Thyroid gland (tissue), 4 donors: ENCODE results near the gene UNCX. TPM values are rescaled to one million over a fixed set of nuclear protein-coding genes. Genes with fewer than 3 reads are reported as not detected.

ENCODE experiments used
- DNase-seq, 2 donors: peaks; one replicate each; pipeline ENCODE4 v3.0.0-alpha.2; 2019
- H3K27ac ChIP-seq, 3 donors: fragments of 200-600 bp; sonication (generic); 1 replicate in 2 of 3; 2 replicates in 1 of 3; pipeline ENCODE4 v1.5.1; 2016 to 2019; ENCODE audit warnings: mild to moderate bottlenecking in 1 of 3, moderate library complexity in 1 of 3
- H3K27me3 ChIP-seq: fragments of 200-600 bp; sonication (generic); one replicate; pipeline ENCODE4 v1.5.1; 2019
- H3K36me3 ChIP-seq, 2 donors: fragments of 200-600 bp; sonication (generic); one replicate each; pipeline ENCODE4 v1.5.1; 2016 to 2019
- H3K4me1 ChIP-seq, 2 donors: fragments of 200-600 bp; sonication (generic); one replicate each; pipeline ENCODE4 v1.5.1; 2017 to 2019
- H3K4me3 ChIP-seq, 3 donors: fragments of 200-600 bp; sonication (generic); replicated peaks in 1 of 3; 1 replicate in 2 of 3; 2 replicates in 1 of 3; pipeline ENCODE4 v1.5.1; 2016; ENCODE audit warnings: mild to moderate bottlenecking in 1 of 3
- H3K9me3 ChIP-seq: fragments of 200-600 bp; sonication (generic); one replicate; pipeline ENCODE4 v1.5.1; 2017
- POLR2A ChIP-seq, 2 donors: fragments of 450-650 bp; IDR thresholded peaks; one replicate each; pipeline ENCODE4 v1.6.1; 2017; ENCODE audit warnings: antibody characterized with exemption in 2 of 2, mild to moderate bottlenecking in 2 of 2, moderate library complexity in 1 of 2
- WGBS, 2 donors: methylation state at CpG; one replicate each; pipeline ENCODE4 v1.1.5; 2017; 5-methylcytosine and 5-hydroxymethylcytosine counted together
- intact Hi-C: fragments of 100-400 bp; cut with DNase I; formaldehyde crosslinking; loops from one replicate; pipeline ENCODE4 v1.15.1; 2023
- total RNA-seq, 4 donors: library from RNA; depleted of rRNA; stranded (reverse); fragments of >200 nt; gene quantifications; one replicate each; pipeline ENCODE4 v1.2.3, GENCODE V29; 2016
- TF ChIP-seq, protein P1 (sequence below), 6 experiments: fragments of 200-600 bp in 3 of 6; fragments of 450-650 bp in 3 of 6; sonication (generic) in 3 of 6; IDR thresholded peaks; one replicate each; pipeline ENCODE4 v1.5.1; 2016 to 2019; ENCODE audit warnings: antibody characterized with exemption in 6 of 6, mild to moderate bottlenecking in 2 of 6, inconsistent platforms in 1 of 6, moderate library complexity in 1 of 6

UNCX gene
- total RNA-seq, 4 donors from 2014 or later: not detected

DNA sequence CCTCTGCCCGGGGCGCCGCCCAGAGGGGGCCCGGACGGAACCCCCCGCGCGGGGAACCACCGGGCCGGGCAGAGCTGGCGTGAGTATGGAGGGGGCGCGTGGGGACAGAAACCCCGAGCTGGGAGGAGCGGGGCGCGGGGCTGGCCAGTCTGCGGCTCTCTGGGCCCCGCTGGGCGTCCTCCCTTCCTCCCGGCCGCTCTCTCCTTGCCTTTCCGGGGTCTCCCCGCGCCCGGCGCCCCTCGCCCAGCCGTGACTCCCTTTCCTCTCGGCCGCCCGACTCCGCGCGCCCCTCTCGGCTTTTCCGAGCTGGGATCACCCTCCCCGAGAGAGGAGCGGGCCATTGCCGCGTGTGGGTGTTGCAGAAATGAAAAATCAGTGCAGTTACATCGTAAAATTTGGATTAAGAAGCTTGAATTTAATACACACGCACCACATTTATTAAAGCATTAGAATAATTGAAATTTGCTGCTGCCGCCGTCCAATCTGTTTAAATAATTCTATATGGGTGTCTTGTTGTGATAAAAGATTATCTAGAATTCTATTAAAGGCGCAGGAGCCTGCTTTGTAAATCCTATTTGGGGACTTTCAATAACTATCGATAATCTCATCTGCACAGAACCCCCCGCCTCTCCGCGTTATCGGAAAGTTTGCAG lies 9.1 kb downstream of the UNCX start:
- WGBS, 2 donors: 3 to 7% methylated on average over 15 to 34 of the region's 51 CpGs
- peaks cover 0 to 25% of the 10 kb centered on the region in 2 donors for H3K4me1 ChIP-seq
- no peaks in the 10 kb centered on the region for H3K9me3 ChIP-seq
- peaks cover 81% of the 10 kb centered on the region for H3K27me3 ChIP-seq
- H3K36me3 ChIP-seq: no peaks in the 10 kb centered on the region
- DNase-seq: no peak
- intact Hi-C loops: no loop called here
- no peak overlapping the region for H3K27ac ChIP-seq
- TF ChIP-seq POLR2A (IDR thresholded peaks at IDR 0.05): no peak
- TF ChIP-seq, protein P1, sequence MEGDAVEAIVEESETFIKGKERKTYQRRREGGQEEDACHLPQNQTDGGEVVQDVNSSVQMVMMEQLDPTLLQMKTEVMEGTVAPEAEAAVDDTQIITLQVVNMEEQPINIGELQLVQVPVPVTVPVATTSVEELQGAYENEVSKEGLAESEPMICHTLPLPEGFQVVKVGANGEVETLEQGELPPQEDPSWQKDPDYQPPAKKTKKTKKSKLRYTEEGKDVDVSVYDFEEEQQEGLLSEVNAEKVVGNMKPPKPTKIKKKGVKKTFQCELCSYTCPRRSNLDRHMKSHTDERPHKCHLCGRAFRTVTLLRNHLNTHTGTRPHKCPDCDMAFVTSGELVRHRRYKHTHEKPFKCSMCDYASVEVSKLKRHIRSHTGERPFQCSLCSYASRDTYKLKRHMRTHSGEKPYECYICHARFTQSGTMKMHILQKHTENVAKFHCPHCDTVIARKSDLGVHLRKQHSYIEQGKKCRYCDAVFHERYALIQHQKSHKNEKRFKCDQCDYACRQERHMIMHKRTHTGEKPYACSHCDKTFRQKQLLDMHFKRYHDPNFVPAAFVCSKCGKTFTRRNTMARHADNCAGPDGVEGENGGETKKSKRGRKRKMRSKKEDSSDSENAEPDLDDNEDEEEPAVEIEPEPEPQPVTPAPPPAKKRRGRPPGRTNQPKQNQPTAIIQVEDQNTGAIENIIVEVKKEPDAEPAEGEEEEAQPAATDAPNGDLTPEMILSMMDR (IDR thresholded peaks at IDR 0.05): no peak
- no peak overlapping the region for H3K4me3 ChIP-seq

DNA sequence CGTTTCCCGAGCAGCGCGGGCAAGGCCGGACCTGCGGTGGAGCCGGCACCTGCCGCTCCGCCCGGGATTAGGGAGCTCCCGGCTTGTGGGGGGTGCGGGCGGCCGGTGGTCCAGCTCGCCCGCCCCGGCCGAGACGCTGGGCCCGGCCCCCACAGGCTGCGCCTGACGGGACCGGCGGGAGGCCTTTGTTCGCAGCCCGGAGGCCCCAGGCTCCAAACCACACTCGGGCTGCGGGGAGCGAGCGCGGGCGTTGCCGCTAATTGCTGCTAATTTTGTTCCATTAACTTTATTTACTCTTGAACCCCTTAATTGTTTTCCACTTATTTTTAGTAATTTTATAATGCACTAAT lies 9.6 kb downstream of the UNCX start:
- DNase-seq: no peak
- Histone ChIP-seq H3K36me3 (no peaks in the 10 kb centered on the region), H3K4me3 (no peak overlapping the region), H3K27me3 (peaks cover 86% of the 10 kb centered on the region), H3K27ac (no peak overlapping the region), H3K4me1 (peaks cover 1 to 26% of the 10 kb centered on the region in 2 donors), H3K9me3 (no peaks in the 10 kb centered on the region)
- intact Hi-C loops: no loop called here
- WGBS, 2 donors: 8 to 11% methylated on average over 13 to 33 of the region's 33 CpGs
- TF ChIP-seq, protein P1 (IDR thresholded peaks at IDR 0.05): no peak
- no peak for TF ChIP-seq POLR2A (IDR thresholded peaks at IDR 0.05)

DNA sequence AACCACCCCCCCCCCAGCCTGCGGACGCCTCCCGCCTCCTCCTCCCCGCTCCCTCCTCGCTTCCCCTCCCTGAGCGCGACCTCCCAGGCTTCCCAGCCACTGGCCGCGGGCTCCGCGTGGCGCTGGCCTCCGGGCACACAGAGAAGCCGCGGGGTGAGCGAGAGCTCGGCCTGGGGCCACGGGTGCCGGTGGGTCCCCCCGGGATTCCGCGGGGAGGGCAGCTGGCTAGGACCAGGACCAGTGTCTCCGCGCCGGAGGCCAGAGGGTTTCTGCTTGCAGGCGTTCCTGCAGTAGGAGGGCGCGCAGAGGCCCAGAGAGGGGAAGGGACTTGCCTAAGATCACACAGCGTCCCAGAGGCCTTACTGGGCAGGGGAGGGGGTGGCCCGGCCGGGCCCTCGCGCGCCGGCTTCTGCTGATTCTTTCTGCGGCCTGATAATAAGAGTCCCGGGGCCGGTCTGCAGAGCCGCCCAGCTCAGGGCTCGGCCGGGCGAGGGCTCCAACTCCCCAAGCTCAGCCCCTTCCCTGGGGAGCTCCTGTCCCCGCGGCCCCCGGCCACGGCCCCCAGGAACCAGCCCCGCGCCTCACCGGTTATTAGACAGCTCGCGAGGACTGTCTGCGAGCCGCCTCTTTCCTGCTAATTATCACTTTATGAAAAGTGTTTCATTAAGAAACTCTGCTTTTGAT lies 10.1 kb downstream of the UNCX start:
- 5 to 11% methylated on average over 26 to 44 of the region's 53 CpGs for WGBS, 2 donors
- DNase-seq: no peak
- H3K27ac ChIP-seq: no peak overlapping the region
- H3K9me3 ChIP-seq: no peaks in the 10 kb centered on the region
- no peaks in the 10 kb centered on the region for H3K36me3 ChIP-seq
- no peak overlapping the region for H3K4me3 ChIP-seq
- H3K4me1 ChIP-seq: peaks cover 6 to 30% of the 10 kb centered on the region in 2 donors
- intact Hi-C loops: no loop called here
- TF ChIP-seq POLR2A (IDR thresholded peaks at IDR 0.05): no peak
- TF ChIP-seq, protein P1 (IDR thresholded peaks at IDR 0.05): no peak
- H3K27me3 ChIP-seq: peaks cover 91% of the 10 kb centered on the region

DNA sequence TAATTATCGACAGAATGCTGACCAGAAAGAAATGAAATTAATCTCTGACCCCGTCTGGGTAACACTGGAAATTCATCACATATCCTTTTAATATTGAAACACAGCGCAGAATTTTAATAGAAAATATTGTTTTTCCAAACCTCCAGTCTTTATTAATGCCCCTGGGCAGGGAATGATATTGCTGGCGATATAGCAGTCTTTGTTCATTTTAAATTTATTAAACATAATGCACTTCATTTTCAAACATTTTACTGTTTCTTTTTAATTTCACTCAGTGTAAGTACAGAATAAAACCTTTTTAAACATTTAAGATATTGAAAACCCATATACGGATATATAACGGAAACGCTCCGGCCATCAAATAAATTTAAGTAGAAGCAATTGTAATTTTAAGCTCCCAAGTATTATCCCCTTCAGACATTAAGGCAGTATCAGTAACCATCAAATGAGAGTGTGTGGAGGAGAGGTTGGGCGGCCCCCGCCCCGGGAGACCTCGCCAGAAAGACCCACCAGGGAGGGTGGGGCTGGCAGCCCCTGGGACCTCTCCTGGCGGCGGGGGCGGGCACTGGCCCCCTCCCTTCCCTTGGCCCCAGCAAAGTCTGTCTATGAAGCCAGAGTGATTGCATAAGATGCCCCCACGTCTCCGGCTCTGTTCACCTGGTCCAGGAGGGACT lies 10.8 kb downstream of the UNCX start:
- Histone ChIP-seq H3K36me3 (no peaks in the 10 kb centered on the region), H3K27ac (no peak overlapping the region), H3K4me1 (peaks cover 6 to 36% of the 10 kb centered on the region in 2 donors), H3K9me3 (no peaks in the 10 kb centered on the region), H3K27me3 (peaks cover 88% of the 10 kb centered on the region), H3K4me3 (no peak overlapping the region)
- intact Hi-C loops: no loop called here
- no peak for DNase-seq
- TF ChIP-seq, protein P1 (IDR thresholded peaks at IDR 0.05): no peak
- no peak for TF ChIP-seq POLR2A (IDR thresholded peaks at IDR 0.05)
- WGBS, 2 donors: 8 to 9% methylated on average over 15 to 17 of the region's 17 CpGs

DNA sequence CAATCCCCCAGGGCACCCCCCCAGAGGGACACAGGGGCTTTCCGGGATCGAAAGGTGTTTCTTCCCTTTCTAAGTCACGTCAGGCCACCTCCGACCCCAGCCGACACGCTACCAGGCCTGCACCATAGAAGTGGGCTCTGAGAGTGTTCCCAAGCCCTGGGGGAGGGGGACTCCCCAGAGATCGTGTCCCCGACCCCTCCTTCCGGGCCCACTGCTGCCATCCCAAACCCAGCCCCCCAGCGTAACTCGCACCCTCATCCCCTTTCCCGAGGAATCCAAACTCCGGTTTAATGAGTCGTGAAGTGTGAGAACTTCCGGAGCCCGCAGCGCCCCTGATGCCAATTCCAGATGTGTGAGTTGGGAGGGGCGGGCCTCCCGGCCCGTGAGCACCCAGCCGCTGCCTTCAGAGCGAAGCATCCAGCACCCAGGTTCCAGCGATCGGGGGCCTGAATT lies 11.3 kb downstream of the UNCX start:
- H3K27me3 ChIP-seq: peaks cover 82% of the 10 kb centered on the region
- 3 to 5% methylated on average over 22 to 24 of the region's 24 CpGs for WGBS, 2 donors
- DNase-seq: no peak

More for the DNA sequence above, 11.3 kb downstream of the UNCX start:
- H3K4me3 ChIP-seq: no peak overlapping the region
- no peak overlapping the region for H3K27ac ChIP-seq
- H3K4me1 ChIP-seq: peaks cover 6 to 36% of the 10 kb centered on the region in 2 donors
- no peaks in the 10 kb centered on the region for H3K9me3 ChIP-seq
- H3K36me3 ChIP-seq: no peaks in the 10 kb centered on the region
- intact Hi-C loops: no loop called here
- no peak for TF ChIP-seq POLR2A (IDR thresholded peaks at IDR 0.05)
- TF ChIP-seq, protein P1 (IDR thresholded peaks at IDR 0.05): no peak
